Ishikawa (cell line): ENCODE results near the gene UFL1.

Source experiments
- CEBPB ChIP-seq: IDR thresholded peaks from 2 replicates; pipeline ENCODE4 v1.6.1; 2012
- EGR1 ChIP-seq: IDR thresholded peaks from 2 replicates; pipeline ENCODE4 v1.6.1; 2012
- EP300 ChIP-seq: IDR thresholded peaks from 2 replicates; pipeline ENCODE4 v1.6.1; 2012; ENCODE audit warnings: borderline replicate concordance
- NFIC ChIP-seq: IDR thresholded peaks from 2 replicates; pipeline ENCODE4 v1.6.1; 2012
- RAD21 ChIP-seq: IDR thresholded peaks from 2 replicates; pipeline ENCODE4 v1.6.1; 2012; ENCODE audit warnings: low read depth
- TAF1 ChIP-seq: IDR thresholded peaks from 2 replicates; pipeline ENCODE4 v1.6.1; 2012; ENCODE audit warnings: low read depth, mild to moderate bottlenecking
- TCF12 ChIP-seq: IDR thresholded peaks from 2 replicates; pipeline ENCODE4 v1.6.1; 2012; ENCODE audit warnings: low read depth
- TEAD4 ChIP-seq: IDR thresholded peaks from 2 replicates; pipeline ENCODE4 v1.6.1; 2012
- YY1 ChIP-seq: IDR thresholded peaks from 2 replicates; pipeline ENCODE4 v1.6.1; 2012; ENCODE audit warnings: low read depth
- ZBTB7A ChIP-seq: IDR thresholded peaks from 2 replicates; pipeline ENCODE4 v1.6.1; 2012; ENCODE audit warnings: low read depth
- TF ChIP-seq, protein P1 (sequence below): IDR thresholded peaks from 2 replicates; pipeline ENCODE4 v1.6.1; 2012; ENCODE audit warnings: low read depth, mild to moderate bottlenecking
- TF ChIP-seq, protein P2 (sequence below): IDR thresholded peaks from 2 replicates; pipeline ENCODE4 v1.6.1; 2012
- TF ChIP-seq, protein P3 (sequence below): IDR thresholded peaks from 2 replicates; pipeline ENCODE4 v1.6.1; 2012

Gene UFL1

DNA sequence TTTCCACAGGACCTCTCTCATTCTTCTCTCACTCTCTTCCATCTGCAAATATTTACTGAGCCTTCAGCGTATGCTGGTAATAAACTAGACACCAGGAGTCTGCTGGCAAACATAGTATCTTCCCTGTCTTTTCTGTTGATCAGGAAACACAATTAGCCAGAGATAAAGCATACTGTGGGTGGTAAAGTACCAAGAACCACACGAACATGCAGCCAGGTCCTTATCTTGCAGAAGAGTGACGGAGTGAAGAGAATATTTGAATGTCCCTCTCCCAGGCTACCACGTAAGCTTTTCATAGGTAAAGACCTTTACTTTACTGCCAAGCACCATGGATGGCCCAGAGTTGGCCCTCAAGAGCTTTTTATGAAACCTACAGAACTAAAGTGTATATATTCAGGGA lies 54.6 kb downstream of the UFL1 start:
- TF ChIP-seq CEBPB (no peak), NFIC (no peak), ZBTB7A (no peak), TCF12 (no peak), RAD21 (no peak), TEAD4 (no peak), TAF1 (no peak), EP300 (no peak), YY1 (no peak)
- TF ChIP-seq, protein P1, sequence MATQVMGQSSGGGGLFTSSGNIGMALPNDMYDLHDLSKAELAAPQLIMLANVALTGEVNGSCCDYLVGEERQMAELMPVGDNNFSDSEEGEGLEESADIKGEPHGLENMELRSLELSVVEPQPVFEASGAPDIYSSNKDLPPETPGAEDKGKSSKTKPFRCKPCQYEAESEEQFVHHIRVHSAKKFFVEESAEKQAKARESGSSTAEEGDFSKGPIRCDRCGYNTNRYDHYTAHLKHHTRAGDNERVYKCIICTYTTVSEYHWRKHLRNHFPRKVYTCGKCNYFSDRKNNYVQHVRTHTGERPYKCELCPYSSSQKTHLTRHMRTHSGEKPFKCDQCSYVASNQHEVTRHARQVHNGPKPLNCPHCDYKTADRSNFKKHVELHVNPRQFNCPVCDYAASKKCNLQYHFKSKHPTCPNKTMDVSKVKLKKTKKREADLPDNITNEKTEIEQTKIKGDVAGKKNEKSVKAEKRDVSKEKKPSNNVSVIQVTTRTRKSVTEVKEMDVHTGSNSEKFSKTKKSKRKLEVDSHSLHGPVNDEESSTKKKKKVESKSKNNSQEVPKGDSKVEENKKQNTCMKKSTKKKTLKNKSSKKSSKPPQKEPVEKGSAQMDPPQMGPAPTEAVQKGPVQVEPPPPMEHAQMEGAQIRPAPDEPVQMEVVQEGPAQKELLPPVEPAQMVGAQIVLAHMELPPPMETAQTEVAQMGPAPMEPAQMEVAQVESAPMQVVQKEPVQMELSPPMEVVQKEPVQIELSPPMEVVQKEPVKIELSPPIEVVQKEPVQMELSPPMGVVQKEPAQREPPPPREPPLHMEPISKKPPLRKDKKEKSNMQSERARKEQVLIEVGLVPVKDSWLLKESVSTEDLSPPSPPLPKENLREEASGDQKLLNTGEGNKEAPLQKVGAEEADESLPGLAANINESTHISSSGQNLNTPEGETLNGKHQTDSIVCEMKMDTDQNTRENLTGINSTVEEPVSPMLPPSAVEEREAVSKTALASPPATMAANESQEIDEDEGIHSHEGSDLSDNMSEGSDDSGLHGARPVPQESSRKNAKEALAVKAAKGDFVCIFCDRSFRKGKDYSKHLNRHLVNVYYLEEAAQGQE: no peak
- TF ChIP-seq, protein P2, sequence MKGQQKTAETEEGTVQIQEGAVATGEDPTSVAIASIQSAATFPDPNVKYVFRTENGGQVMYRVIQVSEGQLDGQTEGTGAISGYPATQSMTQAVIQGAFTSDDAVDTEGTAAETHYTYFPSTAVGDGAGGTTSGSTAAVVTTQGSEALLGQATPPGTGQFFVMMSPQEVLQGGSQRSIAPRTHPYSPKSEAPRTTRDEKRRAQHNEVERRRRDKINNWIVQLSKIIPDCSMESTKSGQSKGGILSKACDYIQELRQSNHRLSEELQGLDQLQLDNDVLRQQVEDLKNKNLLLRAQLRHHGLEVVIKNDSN: no peak
- TF ChIP-seq, protein P3, sequence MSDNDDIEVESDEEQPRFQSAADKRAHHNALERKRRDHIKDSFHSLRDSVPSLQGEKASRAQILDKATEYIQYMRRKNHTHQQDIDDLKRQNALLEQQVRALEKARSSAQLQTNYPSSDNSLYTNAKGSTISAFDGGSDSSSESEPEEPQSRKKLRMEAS: no peak

DNA sequence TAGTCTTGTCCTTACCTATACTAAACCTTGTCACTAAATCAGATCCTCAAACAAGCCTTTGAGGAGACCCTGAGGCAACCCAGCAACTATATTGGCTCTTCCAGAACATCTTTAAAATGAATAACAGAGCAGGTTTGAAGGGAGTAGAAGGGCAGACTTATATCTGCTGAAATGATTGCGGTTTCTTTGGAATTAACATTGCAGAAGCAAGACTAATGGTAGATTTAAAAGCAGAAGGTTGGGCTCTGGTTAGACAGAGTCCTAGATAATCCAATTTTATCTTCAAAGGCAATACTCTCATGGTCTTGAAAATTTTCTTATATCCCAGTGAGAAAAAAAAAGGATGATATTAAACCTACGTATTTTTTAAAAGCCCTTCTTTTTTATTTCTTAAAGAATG lies 60.4 kb downstream of the UFL1 start:
- TF ChIP-seq RAD21 (no peak), EP300 (no peak)

DNA sequence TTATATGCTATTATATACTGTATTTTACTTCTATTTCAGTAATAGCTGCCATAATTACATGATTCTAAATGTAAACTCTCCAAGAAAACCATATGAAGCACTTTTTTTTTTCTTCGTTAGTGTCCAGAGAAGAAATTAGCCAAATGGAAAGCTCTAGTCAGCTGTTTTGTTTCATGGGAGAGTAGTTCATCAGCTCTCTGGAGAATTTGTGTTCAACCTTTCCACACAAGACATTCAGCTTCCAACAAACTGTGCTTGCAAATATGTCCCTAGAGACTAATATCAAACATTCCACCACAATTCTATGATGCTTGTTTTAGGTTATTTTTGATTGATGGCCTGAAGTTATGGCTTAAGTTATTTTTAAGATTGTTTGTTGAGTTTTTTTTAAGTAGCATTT lies 60.8 kb downstream of the UFL1 start:
- TF ChIP-seq TEAD4 (no peak), EGR1 (no peak), TAF1 (no peak)

DNA sequence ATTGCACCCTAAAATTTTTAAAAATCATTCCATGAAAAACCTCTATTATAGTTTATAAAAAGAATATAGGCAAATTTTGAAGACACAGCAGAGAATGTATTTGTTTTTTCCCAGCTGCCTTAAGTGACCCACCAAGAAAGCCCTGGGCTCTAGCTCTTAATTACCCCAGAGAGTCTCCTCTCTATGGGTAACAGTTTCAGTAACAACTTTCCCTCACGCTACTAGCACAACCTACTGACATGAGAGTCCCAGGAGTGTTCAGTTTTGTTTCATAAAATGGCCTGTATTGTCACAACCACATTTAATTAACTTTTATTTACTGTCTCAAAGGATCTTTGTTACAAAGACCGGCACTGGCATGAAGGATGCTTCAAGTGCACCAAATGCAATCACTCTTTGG lies 82.8 kb downstream of the UFL1 start:
- TF ChIP-seq RAD21: no peak
